BLaER1 treated with 17β-estradiol and CSF1 and Interleukin-3, amounts not matched to agents 10 nM and 100 nM (cell line): ENCODE measurements around the gene ZNF195.

Experiments
- H3K27ac ChIP-seq, 11 experiments: shearing (Covaris generic); formaldehyde crosslinking; 2 replicates each; pipeline ENCODE4 v1.8.1; 2022
- H3K27me3 ChIP-seq, 11 experiments: shearing (Covaris generic); formaldehyde crosslinking; 2 replicates each; pipeline ENCODE4 v1.8.1; 2022
- H3K36me3 ChIP-seq, 11 experiments: shearing (Covaris generic); formaldehyde crosslinking; 2 replicates each; pipeline ENCODE4 v1.8.1; 2022
- H3K4me1 ChIP-seq, 10 experiments: shearing (Covaris generic); formaldehyde crosslinking; 2 replicates each; pipeline ENCODE4 v1.8.1; 2022
- H3K4me2 ChIP-seq, 11 experiments: shearing (Covaris generic); formaldehyde crosslinking; 2 replicates each; pipeline ENCODE4 v1.8.1; 2022
- H3K4me3 ChIP-seq, 10 experiments: shearing (Covaris generic); formaldehyde crosslinking; 2 replicates each; pipeline ENCODE4 v1.8.1; 2022
- H3K9ac ChIP-seq, 11 experiments: shearing (Covaris generic); formaldehyde crosslinking; 2 replicates each; pipeline ENCODE4 v1.8.1; 2022
- H3K9me3 ChIP-seq, 11 experiments: shearing (Covaris generic); formaldehyde crosslinking; replicated peaks in 1 of 11; 2 replicates each; pipeline ENCODE4 v1.8.1; 2022
- H4K20me1 ChIP-seq, 11 experiments: shearing (Covaris generic); formaldehyde crosslinking; 2 replicates each; pipeline ENCODE4 v1.8.1; 2022
- Cebpa-rat ChIP-seq, 11 experiments: shearing (Covaris generic); IDR thresholded peaks; 2 replicates each; pipeline ENCODE4 v1.8.1; 2022

ZNF195 gene

DNA sequence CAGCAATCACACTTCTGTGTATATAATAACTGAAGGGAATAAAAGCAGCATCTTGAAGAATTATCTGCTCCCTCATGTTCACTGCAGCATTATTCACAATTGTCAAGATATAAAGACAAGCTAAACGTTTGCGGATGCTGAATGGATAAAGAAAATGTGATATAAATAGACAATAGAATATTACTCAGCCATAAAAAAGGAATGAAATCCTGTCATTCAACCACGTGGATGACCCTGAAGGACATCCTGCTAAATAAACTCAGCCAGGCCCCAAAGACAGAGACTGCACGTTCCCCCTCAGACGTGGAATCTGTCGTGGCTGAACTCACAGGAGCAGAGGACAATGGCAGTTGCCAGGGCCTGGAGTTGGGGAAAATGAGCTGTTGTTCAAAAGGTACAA is 9.6 kb downstream of the ZNF195 start:
- Histone ChIP-seq H3K27ac (no peak overlapping the region), H3K36me3 (peaks cover 98 to 100% (median 100%) of the 10 kb centered on the region in 11 experiments), H3K4me2 (no peak overlapping the region), H3K9me3 (peaks cover 99 to 100% (median 100%) of the 10 kb centered on the region in 11 experiments), H3K4me1 (no peaks in the 10 kb centered on the region), H3K27me3 (no peaks in the 10 kb centered on the region), H4K20me1 (peaks cover 0 to 38% (median 7%) of the 10 kb centered on the region in 11 experiments; a peak in 6 of 22 replicates), H3K4me3 (peak overlapping the region in 8 of 10 experiments; percentile 12 to 52 (median 37); a peak in 9 of 20 replicates), H3K9ac (no peak overlapping the region)
- no peak for TF ChIP-seq Cebpa-rat (IDR thresholded peaks at IDR 0.05)

- Histone ChIP-seq H3K27ac (no peak overlapping the region), H4K20me1 (peaks cover 0 to 26% (median 6%) of the 10 kb centered on the region in 11 experiments; a peak in 6 of 22 replicates), H3K27me3 (no peaks in the 10 kb centered on the region), H3K36me3 (peaks cover 98 to 100% (median 100%) of the 10 kb centered on the region in 11 experiments), H3K9me3 (peaks cover 99 to 100% (median 100%) of the 10 kb centered on the region in 11 experiments), H3K4me3 (peak overlapping the region in 8 of 10 experiments; percentile 25 to 52 (median 36); a peak in 10 of 20 replicates), H3K4me1 (no peaks in the 10 kb centered on the region), H3K4me2 (no peak overlapping the region), H3K9ac (no peak overlapping the region)
- TF ChIP-seq Cebpa-rat (IDR thresholded peaks at IDR 0.05), result no peak
Measured at GRCh38 chr11:3368199-3368598, 10.7 kb downstream of the ZNF195 start.

- Histone ChIP-seq H4K20me1 (peaks cover 0 to 16% (median 0%) of the 10 kb centered on the region in 11 experiments; a peak in 6 of 22 replicates), H3K9me3 (peaks cover 99 to 100% (median 100%) of the 10 kb centered on the region in 11 experiments), H3K4me2 (no peak overlapping the region), H3K9ac (no peak overlapping the region), H3K4me1 (no peaks in the 10 kb centered on the region), H3K36me3 (peaks cover 96 to 100% (median 100%) of the 10 kb centered on the region in 11 experiments), H3K4me3 (peak overlapping the region in 6 of 10 experiments; percentile 1 to 59 (median 46); a peak in 7 of 20 replicates), H3K27me3 (no peaks in the 10 kb centered on the region), H3K27ac (no peak overlapping the region)
- no peak for TF ChIP-seq Cebpa-rat (IDR thresholded peaks at IDR 0.05)
Measured at GRCh38 chr11:3367221-3367620, 11.7 kb downstream of the ZNF195 start.

DNA sequence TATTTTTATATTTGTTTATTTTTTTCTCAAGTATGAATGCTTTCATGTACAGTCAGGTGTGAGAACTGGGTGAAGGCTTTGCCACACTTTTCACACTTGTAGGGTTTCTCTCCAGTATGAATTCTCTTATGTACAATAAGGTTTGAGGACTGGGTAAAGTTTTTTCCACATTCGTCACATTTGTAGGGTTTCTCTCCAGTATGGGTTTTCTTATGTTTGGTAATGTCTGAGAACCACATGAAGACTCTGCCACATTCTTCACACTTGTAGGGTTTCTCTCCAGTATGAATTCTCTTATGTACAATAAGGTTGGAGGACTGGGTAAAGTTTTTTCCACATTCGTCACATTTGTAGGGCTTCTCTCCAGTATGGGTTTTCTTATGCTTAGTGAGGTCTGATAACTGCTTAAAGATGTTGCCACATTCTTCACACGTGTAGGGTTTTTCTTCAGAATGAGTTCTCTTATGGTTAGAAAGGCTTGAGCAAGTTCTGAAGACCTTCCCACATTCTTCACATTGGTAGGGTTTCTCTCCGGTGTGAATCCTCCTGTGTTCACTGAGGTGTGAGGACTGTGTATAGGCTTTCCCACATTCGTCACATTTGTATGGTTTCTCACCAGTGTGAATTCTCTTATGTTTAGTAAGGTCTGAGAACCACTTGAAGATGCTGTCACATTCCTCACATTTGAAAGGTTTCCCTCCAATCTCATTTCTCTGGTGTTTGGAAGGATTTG is 19.7 kb downstream of the ZNF195 start:
- Histone ChIP-seq H3K9me3 (peaks cover 100% of the 10 kb centered on the region in 11 experiments), H3K4me3 (peak overlapping the region; percentile 27 to 60 (median 50); a peak in 18 of 20 replicates)

GRCh38 chr11:3357994-3358676 is 20.8 kb downstream of the ZNF195 start:
- H3K36me3 ChIP-seq, result peaks cover 86 to 100% (median 95%) of the 10 kb centered on the region in 11 experiments

More for the DNA sequence above, 19.7 kb downstream of the ZNF195 start:
- Histone ChIP-seq H3K27ac (no peak overlapping the region), H3K27me3 (peaks cover 0 to 15% (median 0%) of the 10 kb centered on the region in 11 experiments; a peak in 4 of 22 replicates), H3K36me3 (peaks cover 96 to 100% (median 99%) of the 10 kb centered on the region in 11 experiments), H3K4me1 (no peaks in the 10 kb centered on the region), H3K4me2 (no peak overlapping the region), H4K20me1 (no peaks in the 10 kb centered on the region), H3K9ac (no peak overlapping the region)
- TF ChIP-seq Cebpa-rat (IDR thresholded peaks at IDR 0.05), result no peak

DNA sequence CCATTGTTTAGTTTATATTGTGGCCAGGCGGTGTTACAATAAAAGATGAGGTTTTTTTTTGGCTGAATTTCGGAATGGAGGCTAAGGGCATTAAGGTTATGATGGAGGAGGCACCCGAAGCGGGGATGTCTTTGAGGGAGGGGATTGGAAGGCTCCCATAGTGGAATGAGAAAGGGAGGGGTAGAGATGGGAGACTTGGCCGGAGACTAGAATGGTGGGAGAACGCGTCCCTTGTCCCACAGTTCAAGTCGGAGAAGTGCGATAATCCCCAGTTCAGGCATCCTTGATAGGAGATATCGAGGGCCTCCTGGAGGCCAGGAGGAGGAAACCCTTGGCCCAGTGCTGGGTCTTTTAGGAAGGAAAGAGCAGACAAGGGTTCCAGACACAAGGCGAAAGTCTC is 21.6 kb downstream of the ZNF195 start:
- Histone ChIP-seq H3K9ac (no peak overlapping the region), H3K4me3 (peak overlapping the region in 7 of 10 experiments; percentile 12 to 60 (median 49); a peak in 10 of 20 replicates), H3K4me2 (no peak overlapping the region), H3K4me1 (peaks cover 0 to 12% (median 9%) of the 10 kb centered on the region in 10 experiments; a peak in 8 of 20 replicates), H3K36me3 (peaks cover 79 to 100% (median 93%) of the 10 kb centered on the region in 11 experiments), H4K20me1 (no peaks in the 10 kb centered on the region), H3K27ac (no peak overlapping the region), H3K9me3 (peaks cover 100% of the 10 kb centered on the region in 11 experiments), H3K27me3 (peaks cover 0 to 15% (median 0%) of the 10 kb centered on the region in 11 experiments; a peak in 4 of 22 replicates)
- no peak for TF ChIP-seq Cebpa-rat (IDR thresholded peaks at IDR 0.05)

More at GRCh38 chr11:3357994-3358676, 20.8 kb downstream of the ZNF195 start:
- Histone ChIP-seq H4K20me1 (no peaks in the 10 kb centered on the region), H3K4me1 (peaks cover 0 to 9% (median 6%) of the 10 kb centered on the region in 10 experiments; a peak in 8 of 20 replicates), H3K4me2 (no peak overlapping the region), H3K27ac (no peak overlapping the region), H3K9ac (no peak overlapping the region), H3K4me3 (peak overlapping the region in 8 of 10 experiments; percentile 12 to 60 (median 50); a peak in 10 of 20 replicates), H3K9me3 (peaks cover 100% of the 10 kb centered on the region in 11 experiments), H3K27me3 (peaks cover 0 to 15% (median 0%) of the 10 kb centered on the region in 11 experiments; a peak in 4 of 22 replicates)
- TF ChIP-seq Cebpa-rat (IDR thresholded peaks at IDR 0.05), result no peak

DNA sequence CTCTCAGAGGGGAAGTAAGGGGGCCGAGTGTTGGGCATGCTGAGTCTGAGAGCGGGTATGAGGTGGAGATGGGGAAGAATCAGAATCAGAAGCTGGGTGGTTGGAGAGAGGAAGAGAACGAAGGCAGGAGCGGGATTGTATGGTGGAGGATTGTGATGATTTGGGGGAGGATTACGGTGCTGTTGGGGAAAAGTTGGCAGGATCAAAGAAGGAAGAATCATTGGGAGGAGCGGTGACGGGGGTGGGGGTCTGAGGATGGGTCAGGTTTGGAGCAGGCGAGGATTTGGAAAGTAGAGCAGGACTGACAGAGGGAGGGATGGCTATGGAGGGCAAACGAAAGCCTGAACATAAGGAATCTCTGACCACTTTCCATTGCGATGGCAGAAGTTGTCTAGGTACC is 22.1 kb downstream of the ZNF195 start:
- H3K27me3 ChIP-seq, result peaks cover 0 to 14% (median 0%) of the 10 kb centered on the region in 11 experiments; a peak in 4 of 22 replicates
- peak overlapping the region in 4 of 10 experiments; percentile 12 to 60 (median 52); a peak in 2 of 20 replicates for H3K4me3 ChIP-seq
- no peak for TF ChIP-seq Cebpa-rat (IDR thresholded peaks at IDR 0.05)
- peaks cover 0 to 12% (median 9%) of the 10 kb centered on the region in 10 experiments; a peak in 8 of 20 replicates for H3K4me1 ChIP-seq
- H3K27ac ChIP-seq, result no peak overlapping the region
- no peaks in the 10 kb centered on the region for H4K20me1 ChIP-seq
- no peak overlapping the region for H3K4me2 ChIP-seq
- H3K36me3 ChIP-seq, result peaks cover 74 to 99% (median 92%) of the 10 kb centered on the region in 11 experiments
- no peak overlapping the region for H3K9ac ChIP-seq
- H3K9me3 ChIP-seq, result peaks cover 100% of the 10 kb centered on the region in 11 experiments

DNA sequence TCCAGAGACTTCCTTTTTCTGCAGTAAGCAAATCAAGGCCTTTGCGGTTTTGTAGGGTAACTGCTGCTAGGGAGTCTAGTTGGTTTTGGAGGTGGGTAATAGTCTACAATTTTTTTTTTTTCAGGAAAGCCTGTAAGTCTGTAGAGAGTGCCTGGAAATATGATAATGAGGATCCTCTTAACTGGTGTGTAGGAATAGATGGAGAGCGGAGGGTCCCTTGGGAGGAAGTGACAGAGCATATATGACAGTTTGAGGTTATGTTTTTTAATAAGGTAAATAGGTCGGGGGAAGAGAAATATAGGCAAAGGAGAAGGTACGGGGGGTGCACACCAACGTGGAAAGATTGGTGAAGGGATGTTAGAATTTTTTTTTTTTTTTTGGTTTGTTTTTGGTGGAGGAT is 25.9 kb downstream of the ZNF195 start:
- no peaks in the 10 kb centered on the region for H4K20me1 ChIP-seq
- no peaks in the 10 kb centered on the region for H3K27me3 ChIP-seq
- peaks cover 89 to 100% (median 100%) of the 10 kb centered on the region in 11 experiments for H3K9me3 ChIP-seq
- H3K4me1 ChIP-seq, result peaks cover 0 to 12% (median 9%) of the 10 kb centered on the region in 10 experiments; a peak in 8 of 20 replicates
- peaks cover 61 to 99% (median 82%) of the 10 kb centered on the region in 11 experiments for H3K36me3 ChIP-seq
- TF ChIP-seq Cebpa-rat (IDR thresholded peaks at IDR 0.05), result no peak
- H3K9ac ChIP-seq, result no peak overlapping the region
- no peak overlapping the region for H3K4me3 ChIP-seq
- H3K4me2 ChIP-seq, result peak overlapping the region in 7 of 11 experiments; percentile 2 to 43 (median 23); a peak in 8 of 22 replicates
- H3K27ac ChIP-seq, result no peak overlapping the region
